HG03103 (cell line): Measurements from ENCODE around the gene STAG1.
"Not testable (repeated sequence)": the region's sequence is repeated elsewhere in the genome, so short reads cannot be mapped to it uniquely, and the experiment has no call there.

Experiments used
- ATAC-seq: cut with Tn5 transposase; IDR thresholded peaks from one replicate; pipeline ENCODE4 v1.9.1; 2021; ENCODE audit warnings: low read depth; ENCODE audit not compliant: unreplicated experiment

STAG1 gene

DNA sequence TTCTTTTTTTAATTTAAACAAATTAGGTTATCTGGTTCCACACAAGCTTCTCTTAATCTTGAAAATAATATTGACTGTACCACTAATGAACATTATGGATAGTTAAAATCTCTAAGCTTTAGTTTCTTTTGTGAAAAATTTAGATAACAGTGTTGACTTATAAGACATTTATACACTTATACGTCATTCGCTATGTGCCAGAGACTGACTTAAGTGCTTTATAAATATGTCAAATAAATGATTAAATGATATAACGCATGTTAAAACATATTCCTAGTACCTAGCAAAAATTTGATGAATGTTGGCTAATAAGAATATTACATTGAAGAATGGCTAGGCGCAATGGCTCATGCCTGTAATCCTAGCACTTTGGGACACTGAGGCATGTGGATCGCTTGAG lies 405.7 kb downstream of the STAG1 start:
- no peak for ATAC-seq

DNA sequence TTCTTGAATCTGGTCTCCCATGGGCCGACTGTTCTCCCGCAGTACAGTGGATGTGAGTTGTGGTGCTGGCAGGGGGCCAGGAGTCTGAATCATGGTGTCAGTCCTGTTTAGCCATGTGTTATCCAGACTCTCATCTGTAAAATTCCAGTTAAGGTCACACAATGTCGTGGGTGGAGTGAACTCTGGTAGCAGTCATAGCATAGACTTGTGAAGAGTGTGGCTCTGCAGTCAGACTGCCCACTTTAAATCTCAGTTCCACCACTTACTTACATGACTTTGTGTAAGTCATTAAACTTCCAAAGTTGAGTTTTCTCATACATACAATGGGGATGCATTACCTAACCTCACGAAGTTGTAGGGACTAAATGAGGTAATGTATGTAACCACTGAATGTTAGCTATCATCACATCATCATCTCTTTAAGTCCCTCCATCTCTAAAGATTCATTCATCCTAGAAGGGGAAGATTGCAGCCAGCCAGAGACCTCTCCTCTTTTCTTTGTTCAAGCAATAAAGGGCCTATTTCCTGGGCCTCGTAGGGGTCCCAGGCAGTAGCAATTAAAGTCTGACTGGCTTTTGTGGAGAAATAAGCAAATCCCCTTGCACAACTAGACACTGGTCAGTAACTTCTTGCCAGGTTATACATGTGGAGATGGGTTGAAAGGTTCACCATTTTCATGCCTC lies 408.2 kb downstream of the STAG1 start:
- ATAC-seq = no peak

DNA sequence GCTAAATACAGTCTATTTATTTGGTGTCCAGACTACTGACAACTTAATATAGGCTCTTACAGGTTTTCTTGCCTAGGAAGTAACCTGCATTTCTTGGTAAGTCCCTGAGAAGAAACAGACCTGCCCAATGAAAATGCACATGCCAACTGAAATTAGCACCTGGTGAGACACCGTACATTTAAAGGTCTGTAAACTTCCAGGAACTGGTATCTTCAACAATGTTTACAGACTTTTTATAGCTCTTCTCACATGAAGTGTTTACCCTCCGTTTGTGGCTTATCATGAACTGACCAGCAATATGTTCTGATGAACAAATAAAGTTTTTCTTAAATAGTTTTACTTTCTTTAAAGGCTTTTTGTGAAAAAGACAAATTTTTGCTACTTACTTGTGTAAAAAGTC lies 408.7 kb downstream of the STAG1 start:
- ATAC-seq = no peak

DNA sequence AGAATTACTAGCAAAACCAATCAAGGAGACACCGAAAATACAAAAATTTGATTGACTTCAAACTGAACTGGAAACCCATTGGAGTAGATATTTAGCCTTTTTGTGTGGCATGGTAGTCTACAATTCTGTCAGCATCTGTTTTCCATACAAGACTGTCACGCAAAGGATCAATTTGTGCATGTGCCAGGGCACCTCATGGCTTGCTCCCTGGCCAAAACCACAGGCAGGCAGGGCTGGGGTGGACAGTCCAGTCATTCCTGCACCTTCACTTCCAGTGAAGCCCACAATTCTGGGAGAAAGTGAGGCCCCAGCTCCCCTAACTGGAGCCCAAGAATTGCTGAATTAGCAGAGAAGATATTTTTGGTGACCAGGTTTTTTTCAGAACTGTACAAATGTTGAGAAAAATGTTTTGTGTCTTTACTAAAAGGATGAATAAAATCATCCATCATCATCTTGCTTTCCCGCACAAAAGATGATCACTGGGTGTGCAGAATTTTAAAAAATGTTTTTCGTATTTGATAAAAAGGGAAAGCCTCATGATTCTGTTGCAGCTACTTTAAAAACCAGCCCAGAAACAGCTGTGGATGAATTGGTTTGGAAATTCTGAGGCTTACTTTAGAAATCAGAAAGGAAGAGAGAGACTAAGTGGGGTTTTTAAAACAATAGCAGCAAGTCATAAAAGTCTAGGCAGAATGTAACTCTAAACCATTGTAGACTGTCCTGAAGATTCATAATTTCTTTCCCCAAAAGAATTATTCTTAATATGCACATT lies 415.7 kb downstream of the STAG1 start:
- no peak for ATAC-seq

DNA sequence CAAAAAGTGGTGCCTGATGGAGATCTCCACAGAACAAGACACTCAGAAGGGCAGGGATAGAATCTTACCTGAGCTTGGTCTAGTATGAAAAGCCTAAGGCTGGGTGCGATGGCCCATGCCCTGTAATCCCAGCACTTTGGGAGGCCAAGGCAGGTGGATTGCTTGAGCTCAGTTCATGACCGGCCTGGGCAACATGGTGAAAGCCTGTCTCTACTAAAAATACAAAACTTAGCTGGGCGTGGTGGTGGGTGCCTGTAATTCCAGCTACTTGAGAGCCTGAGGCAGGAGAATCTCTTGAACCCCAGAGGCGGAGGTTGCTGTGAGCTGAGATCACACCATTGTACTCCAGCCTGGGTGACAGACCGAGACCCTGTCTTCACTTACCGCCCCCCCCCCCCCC lies 417.5 kb downstream of the STAG1 start:
- ATAC-seq = not testable (repeated sequence)

DNA sequence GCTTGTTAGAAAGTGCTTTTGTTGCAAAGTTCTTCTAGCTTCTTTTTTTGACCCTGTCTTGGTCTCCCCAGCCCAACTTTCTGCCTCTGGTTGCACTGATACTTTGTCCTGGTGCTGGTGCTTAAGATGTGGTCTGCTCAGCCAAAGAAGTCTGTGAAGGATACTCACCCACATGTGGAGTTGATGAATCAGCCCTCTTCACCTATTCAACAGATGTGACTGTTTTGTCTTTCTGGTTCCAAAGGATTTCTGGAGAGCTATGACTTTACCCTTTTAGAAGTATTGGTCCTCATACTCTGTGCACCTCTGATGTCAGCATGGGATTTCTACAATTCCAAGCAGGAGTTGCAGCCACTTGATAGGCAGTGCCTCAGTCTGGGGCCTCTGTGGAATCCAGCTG lies 418.0 kb downstream of the STAG1 start:
- no peak for ATAC-seq

DNA sequence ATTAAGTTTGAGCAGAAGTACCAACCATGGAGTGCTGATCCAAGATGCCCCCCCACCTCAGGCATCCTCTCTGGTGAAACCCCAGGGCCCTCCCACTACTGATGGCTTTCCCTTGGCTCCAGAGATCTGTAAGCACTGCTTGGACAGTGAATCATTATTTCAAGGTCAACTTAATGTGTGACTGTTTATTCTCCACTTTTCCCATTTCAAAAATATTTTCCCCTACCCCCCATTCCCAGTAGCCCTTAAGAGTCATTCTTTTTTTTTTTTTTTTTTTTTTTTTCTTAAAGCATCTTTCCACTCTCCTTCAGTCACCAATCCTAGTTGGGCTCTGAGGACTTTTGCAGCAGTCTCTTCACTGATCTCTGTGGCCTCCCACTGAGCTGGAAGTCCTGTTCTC lies 419.4 kb downstream of the STAG1 start:
- no peak for ATAC-seq

DNA sequence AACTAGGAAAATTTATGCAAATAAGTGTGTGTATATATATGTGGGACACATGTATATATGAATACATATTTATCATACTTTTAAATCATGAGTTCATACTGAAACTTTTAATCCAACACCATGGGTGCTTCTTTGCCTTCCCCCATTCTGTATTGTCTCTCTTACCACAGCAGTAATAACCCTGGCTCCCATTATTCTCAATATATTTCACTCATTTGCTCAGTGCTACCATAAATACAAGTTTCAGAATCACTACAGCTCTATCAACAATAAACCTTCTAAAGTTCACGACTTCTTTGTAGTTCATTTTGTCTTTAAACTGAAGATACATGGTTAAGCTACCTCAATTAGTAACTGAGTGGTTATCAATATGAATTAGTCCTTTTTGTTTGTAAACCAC lies 419.9 kb downstream of the STAG1 start:
- no peak for ATAC-seq

DNA sequence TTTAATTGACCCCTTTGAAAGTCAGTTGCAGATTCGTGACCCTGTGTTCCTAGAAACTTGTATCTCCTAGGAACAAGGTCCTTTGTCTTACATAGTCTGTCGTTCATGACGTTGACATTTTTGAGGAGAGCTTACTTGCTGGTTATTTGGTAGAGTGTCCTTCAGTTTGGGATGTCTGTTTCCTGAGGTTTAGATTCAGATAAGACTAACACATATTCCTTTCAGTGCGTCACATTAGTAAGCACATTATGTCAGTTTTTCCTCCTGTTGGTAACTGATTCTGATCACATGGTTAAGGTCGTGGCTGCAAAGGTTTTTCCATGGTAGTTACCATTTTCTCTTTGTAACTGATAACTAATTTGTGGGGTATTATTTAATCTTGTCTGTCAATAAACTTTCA lies 421.3 kb downstream of the STAG1 start:
- no peak for ATAC-seq

DNA sequence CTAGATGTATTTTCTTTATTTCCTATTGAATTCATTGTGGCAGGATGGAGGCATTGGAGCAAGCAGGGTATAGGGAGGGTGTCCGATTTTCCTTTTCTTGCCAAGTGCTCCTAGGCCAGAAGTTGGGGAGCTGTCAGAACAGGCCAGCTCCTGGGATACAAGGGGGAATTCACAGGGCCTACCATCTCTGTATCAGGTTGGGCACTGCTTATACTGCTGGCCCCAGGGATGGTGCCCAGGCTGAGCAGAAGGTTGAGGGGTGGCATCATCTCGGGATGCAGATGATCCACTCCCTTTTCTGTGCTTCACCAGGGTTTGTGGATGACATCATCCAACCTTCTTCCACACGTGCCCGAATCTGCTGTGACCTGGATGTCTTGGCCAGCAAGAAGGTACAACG lies 422.6 kb downstream of the STAG1 start:
- ATAC-seq = no peak

DNA sequence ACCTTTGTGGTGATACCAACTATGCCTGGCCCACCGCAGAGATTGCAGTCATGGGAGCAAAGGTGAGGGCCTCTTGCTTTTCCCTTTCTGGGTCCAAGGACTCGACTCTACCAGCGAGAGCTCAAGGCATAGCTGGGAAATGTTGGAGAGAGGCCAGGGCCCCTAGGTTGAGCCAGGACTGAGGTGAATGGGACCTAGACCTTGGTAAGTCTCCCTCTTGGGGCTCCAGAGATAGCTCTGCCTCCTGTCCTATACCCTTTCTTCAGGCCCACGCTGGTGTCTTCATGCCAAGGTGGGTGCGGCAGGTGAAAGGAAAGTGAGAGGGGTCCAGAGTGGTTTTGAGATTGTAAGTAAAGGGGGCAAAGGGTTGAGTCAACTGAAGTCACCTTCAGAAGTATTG lies 424.5 kb downstream of the STAG1 start:
- no peak for ATAC-seq

DNA sequence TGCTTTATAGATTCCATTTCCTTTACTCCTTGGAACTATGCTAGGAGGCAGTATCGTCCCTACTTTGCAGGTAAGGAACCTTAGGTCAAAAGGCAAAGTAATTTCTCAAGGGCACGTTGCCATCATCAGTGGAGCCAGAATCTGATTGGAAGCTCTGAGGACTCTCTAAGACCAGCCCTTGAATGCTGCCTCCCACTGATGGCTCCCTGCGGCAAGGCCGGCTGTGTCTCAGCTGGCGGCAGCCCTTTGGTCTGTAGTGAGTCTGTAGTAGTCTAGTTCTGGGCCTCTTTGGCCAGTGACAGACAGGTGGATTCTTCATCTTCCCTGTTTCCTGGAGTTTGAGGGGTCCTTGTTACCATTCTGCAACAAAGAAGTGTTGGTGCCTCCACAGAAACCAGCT lies 425.9 kb downstream of the STAG1 start:
- ATAC-seq = no peak

DNA sequence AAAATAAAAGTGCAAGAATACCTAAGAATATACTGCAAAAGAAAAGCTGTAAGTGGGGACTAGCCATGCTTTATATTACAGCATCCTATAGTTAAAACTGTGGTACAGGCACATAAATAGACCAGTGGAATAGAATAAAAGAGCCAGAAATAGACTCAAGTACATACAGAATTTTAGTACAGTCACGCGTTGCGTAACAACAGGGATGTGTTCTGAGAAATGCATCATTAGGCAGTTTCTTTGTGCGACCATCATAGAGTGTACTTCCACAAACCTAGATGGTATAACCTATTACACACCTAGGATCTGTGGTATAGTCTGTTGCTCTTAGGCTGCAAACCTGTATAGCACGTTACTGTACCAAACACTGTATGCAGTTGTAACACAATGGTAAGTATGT lies 440.2 kb downstream of the STAG1 start:
- ATAC-seq = no peak

DNA sequence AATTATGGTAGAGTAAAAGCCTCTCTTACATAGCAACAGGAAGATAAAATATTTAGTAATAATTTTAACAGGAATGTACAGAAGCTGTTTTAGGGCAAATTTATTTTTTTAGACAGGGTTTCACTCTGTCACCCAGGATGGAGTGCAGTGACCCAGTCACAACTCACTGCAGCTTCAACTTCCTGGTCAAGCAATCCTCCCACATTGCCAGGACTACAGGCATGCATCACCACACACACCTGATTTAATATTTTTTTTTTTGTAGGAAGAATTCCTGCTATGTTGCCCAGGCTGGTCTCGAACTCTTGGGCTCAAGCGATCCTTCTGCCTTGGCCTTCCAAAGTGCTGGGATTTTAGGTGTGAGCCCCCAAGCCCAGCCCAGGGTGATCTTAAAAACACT lies 440.9 kb downstream of the STAG1 start:
- ATAC-seq = no peak

DNA sequence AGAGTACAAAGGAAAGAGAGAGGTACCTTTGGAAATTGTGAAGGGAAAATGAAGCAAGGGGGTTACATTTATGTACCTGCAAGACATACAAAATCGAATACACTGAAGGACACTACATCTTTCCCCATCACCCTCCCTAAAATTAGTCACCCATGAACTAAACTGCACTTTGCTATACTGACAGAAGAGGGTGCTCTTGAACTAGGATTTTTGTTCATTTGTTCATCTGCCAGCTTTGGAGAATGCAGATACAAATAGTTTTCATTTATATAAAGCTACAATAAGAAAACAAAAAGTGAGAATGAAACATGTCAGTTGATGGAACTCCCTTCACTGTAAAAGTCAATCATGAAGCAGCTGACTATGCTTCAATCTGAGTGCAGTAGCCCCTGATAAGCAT lies 446.3 kb downstream of the STAG1 start:
- no peak for ATAC-seq

DNA sequence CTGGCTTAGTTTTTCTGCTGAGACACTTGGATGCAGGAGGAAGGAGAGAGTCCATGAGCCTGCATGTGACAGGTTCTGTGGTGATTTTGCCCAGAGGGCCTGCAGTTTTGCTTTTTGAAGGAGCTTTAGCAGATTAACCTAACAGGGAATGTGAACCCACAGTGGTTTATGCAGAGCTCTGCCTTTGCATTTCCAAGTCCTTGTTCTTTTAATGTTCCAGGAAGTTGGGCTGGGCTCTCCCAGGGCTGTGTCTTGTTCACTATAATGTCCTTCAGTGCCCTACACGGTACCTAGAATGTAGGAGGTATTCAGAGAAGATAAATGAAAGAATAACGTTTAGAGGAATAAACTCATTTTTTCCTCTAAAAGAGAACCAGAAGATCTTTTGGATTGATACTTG lies 451.7 kb downstream of the STAG1 start:
- ATAC-seq = no peak

DNA sequence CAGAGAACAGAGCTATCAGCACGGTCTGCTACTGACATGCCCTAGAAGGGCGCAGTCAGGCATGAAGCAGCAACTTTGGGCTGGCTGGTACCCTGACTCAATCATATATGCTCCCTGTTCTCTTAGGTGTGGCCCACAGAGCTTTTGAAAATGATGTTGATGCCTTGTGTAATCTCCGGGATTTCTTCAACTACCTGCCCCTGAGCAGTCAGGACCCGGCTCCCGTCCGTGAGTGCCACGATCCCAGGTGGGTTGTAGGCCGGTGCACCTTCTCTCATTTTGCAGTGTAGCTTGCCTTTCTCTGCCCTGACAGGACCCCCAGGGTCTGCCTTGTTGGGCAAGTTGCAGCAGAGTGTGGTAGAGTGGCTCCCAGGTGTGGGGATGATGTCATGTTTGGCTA lies 454.4 kb downstream of the STAG1 start:
- no peak for ATAC-seq

DNA sequence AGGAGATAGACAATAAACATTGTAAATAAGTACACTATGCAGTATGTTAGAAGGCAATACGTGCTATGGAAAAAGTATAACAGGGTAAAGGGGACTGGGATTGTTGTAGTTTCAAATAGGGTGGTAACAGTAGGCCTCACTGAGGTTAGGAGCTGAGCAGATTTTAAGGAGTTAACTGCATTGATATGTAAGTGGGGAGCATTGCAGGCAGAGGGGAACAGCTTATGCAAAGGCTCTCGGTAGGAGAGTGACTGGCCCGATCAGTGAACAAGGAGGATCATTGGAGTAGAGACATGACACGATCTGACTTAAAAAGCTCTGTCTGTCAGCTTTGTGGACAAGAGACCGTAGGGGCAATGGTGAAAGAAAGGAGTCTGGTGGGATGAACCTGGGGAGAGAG lies 455.2 kb downstream of the STAG1 start:
- ATAC-seq = no peak

DNA sequence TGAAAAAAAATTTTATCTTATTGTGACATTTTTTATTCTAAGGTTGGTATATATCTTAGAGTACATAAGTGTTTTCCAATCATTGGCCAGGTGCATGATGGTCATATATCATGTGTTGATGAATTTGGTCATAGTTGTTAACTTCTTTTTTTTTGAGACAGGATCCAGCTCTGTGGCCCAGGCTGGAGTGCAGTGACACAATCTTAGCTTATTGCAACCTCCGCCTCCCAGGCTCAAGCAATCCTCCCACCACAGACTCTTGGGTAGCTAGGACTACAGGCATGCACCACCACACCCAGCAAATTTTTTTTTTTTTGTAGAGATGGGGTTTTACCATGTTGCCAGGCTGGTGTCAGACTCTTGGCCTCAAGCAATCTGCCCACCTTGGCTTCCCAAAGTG lies 458.0 kb downstream of the STAG1 start:
- ATAC-seq = no peak

DNA sequence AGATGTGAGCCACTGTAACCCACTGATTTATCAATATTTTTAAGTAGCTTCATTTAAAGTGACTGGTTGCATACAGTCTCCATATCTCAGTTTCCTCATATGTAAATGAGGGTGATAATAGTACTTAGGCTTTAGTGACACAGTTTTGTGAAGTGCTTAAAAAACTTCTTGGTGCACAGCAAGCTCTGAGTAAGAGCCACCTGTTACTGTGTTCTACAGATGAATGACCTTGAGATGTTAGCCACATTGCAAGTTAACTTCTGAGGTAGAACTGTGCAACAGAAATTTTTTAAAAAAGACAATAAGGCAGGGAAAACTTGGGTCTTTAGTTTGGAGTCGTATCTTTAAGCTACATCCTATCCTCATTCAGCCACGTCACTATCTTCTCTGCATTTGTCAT lies 458.9 kb downstream of the STAG1 start:
- ATAC-seq = no peak

DNA sequence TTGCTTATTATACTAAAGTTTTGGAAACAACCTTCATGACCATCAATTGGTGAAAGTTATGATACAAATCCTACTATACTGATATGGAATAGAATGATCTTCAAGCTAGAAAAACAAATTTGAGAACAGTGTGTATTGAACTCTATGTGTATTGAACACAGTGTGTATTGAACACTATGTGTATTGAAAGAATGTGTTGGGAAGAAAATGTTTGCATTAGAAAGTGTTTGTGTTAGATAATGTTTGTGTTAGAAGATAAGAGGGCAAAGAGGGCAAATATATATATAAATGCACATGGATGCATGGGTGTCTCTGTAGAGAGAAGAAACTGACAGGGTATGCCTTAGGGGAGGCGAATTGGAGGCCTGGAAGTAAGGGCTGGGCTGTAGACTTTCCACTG lies 459.7 kb downstream of the STAG1 start:
- no peak for ATAC-seq

DNA sequence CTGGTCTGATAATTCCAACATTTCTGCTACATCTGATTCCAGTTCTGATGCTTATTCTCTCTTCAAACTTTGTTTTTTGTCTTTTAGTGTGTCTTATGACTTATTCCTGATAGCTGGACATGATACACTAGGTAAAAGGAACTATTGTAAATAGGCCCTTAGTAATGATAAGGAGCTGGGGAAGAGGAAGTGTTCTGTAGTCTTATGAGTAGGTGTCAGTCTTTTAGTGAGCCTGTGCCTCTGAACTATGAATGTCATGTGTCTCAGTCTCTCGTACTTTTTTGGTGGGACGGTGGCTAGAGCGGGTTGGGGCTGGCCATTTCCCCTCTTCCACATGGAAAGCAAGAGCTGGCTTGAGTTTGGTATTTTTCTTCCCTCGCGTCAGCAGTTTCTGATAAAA lies 460.9 kb downstream of the STAG1 start:
- ATAC-seq = no peak
